Karpas-422 (cell line): ENCODE measurements around the gene ERICH4. TPM values are rescaled to one million over a fixed set of nuclear protein-coding genes. Genes with fewer than 3 reads are reported as not detected.
"Not testable (repeated sequence)": the region's sequence is repeated elsewhere in the genome, so short reads cannot be mapped to it uniquely, and the experiment has no call there.

Experiments
- DNase-seq: peaks from one replicate; pipeline ENCODE4 v3.0.0-alpha.2; 2015
- H2AFZ ChIP-seq: fragments of 200-600 bp; sonication (generic); 2 replicates; pipeline ENCODE4 v1.6.1; 2014; ENCODE audit warnings: antibody characterized with exemption, low read length, mixed read lengths
- H3K27ac ChIP-seq: fragments of 200-600 bp; sonication (generic); 2 replicates; pipeline ENCODE4 v1.5.1; 2014; ENCODE audit warnings: mild to moderate bottlenecking, low read length, moderate library complexity
- H3K27me3 ChIP-seq: fragments of 200-600 bp; sonication (generic); 2 replicates; pipeline ENCODE4 v1.6.1; 2014; ENCODE audit warnings: low read length, mixed read lengths
- H3K36me3 ChIP-seq: fragments of 200-600 bp; sonication (generic); 2 replicates; pipeline ENCODE4 v1.6.1; 2014; ENCODE audit warnings: low read length, mixed read lengths; ENCODE audit not compliant: insufficient read depth
- H3K4me1 ChIP-seq: fragments of 200-600 bp; sonication (generic); 2 replicates; pipeline ENCODE4 v1.6.1; 2014; ENCODE audit warnings: mild to moderate bottlenecking, low read length, mixed read lengths
- H3K4me2 ChIP-seq: fragments of 200-600 bp; sonication (generic); 2 replicates; pipeline ENCODE4 v1.6.1; 2014; ENCODE audit warnings: low read length, low read depth, mild to moderate bottlenecking; ENCODE audit not compliant: poor library complexity, severe bottlenecking
- H3K4me3 ChIP-seq: fragments of 200-600 bp; sonication (generic); 2 replicates; pipeline ENCODE4 v1.5.1; 2014; ENCODE audit warnings: mild to moderate bottlenecking, antibody characterized with exemption, low read length, mixed read lengths
- H3K79me2 ChIP-seq: fragments of 200-600 bp; sonication (generic); 2 replicates; pipeline ENCODE4 v1.6.1; 2014; ENCODE audit warnings: mild to moderate bottlenecking, low read length, mixed read lengths
- H3K9ac ChIP-seq: fragments of 200-600 bp; sonication (generic); 2 replicates; pipeline ENCODE4 v1.6.0; 2014; ENCODE audit warnings: low read length
- H3K9me2 ChIP-seq: fragments of 200-600 bp; sonication (generic), shearing (Covaris generic); replicated peaks from 2 replicates; pipeline ENCODE4 v1.6.0; 2014; ENCODE audit warnings: mild to moderate bottlenecking, low read length, moderate library complexity; ENCODE audit not compliant: insufficient read depth
- H3K9me3 ChIP-seq: fragments of 300-700, 200-600 bp; sonication (generic); 2 replicates; pipeline ENCODE4 v1.6.1; 2014; ENCODE audit warnings: low read length, mixed read lengths
- H4K20me1 ChIP-seq: fragments of 200-600 bp; sonication (generic); 2 replicates; pipeline ENCODE4 v1.6.1; 2014; ENCODE audit warnings: mild to moderate bottlenecking, antibody characterized with exemption, low read length, low read depth; ENCODE audit not compliant: insufficient read depth
- small RNA-seq: library from RNA; depleted of rRNA; stranded (forward); fragments of <200 nt; gene quantifications from one replicate; pipeline ENCODE3, GENCODE V24; 2014
- total RNA-seq: library from RNA; depleted of rRNA; stranded (reverse); fragments of >200 nt; shearing (Covaris generic); gene quantifications from 2 replicates; pipeline ENCODE4 v1.2.3, GENCODE V29; 2014; ENCODE audit warnings: low replicate concordance; rRNA removed

Gene ERICH4
- total RNA-seq, 1 experiment from 2014 or later = not detected

- no peak overlapping the region for H2AFZ ChIP-seq
- no peaks in the 10 kb centered on the region for H3K79me2 ChIP-seq
- H3K36me3 ChIP-seq = no peaks in the 10 kb centered on the region
- no peak for DNase-seq
- no peaks in the 10 kb centered on the region for H3K9me2 ChIP-seq
- H3K9ac ChIP-seq = no peak overlapping the region
- no peaks in the 10 kb centered on the region for H3K4me1 ChIP-seq
- H3K4me2 ChIP-seq = no peak overlapping the region
- no peak overlapping the region for H3K4me3 ChIP-seq
- no peaks in the 10 kb centered on the region for H3K9me3 ChIP-seq
- no peaks in the 10 kb centered on the region for H4K20me1 ChIP-seq
- H3K27ac ChIP-seq = no peak overlapping the region
- no peaks in the 10 kb centered on the region for H3K27me3 ChIP-seq
These were observed 37.4 kb downstream of the ERICH4 start for GRCh38 chr19:41480336-41480735.

- no peak overlapping the region for H3K4me2 ChIP-seq
- no peaks in the 10 kb centered on the region for H3K36me3 ChIP-seq
- no peak for DNase-seq
- H2AFZ ChIP-seq = no peak overlapping the region
- H3K4me1 ChIP-seq = no peaks in the 10 kb centered on the region
- no peaks in the 10 kb centered on the region for H3K9me2 ChIP-seq
- H3K4me3 ChIP-seq = no peak overlapping the region
- H3K9me3 ChIP-seq = no peaks in the 10 kb centered on the region
- H4K20me1 ChIP-seq = no peaks in the 10 kb centered on the region
- no peaks in the 10 kb centered on the region for H3K79me2 ChIP-seq
- no peaks in the 10 kb centered on the region for H3K27me3 ChIP-seq
- no peak overlapping the region for H3K9ac ChIP-seq
- no peak overlapping the region for H3K27ac ChIP-seq
These were observed 41.9 kb downstream of the ERICH4 start for GRCh38 chr19:41484822-41485221.

GRCh38 chr19:41486953-41487352 lies 44.0 kb downstream of the ERICH4 start:
- H3K27me3 ChIP-seq, H3K36me3 ChIP-seq, H4K20me1 ChIP-seq, H3K27ac ChIP-seq, H2AFZ ChIP-seq, H3K9me3 ChIP-seq, H3K9ac ChIP-seq, H3K4me2 ChIP-seq, H3K4me3 ChIP-seq, DNase-seq, H3K79me2 ChIP-seq, H3K4me1 ChIP-seq, H3K9me2 ChIP-seq: not testable (repeated sequence)

GRCh38 chr19:41492843-41493242 lies 49.9 kb downstream of the ERICH4 start:
- H3K27ac ChIP-seq = no peak overlapping the region
- no peak overlapping the region for H3K4me3 ChIP-seq
- DNase-seq = no peak
- H3K9ac ChIP-seq = no peak overlapping the region
- H4K20me1 ChIP-seq = no peaks in the 10 kb centered on the region
- no peaks in the 10 kb centered on the region for H3K27me3 ChIP-seq
- H3K4me2 ChIP-seq = no peak overlapping the region
- no peaks in the 10 kb centered on the region for H3K4me1 ChIP-seq
- H3K9me2 ChIP-seq = no peaks in the 10 kb centered on the region
- H3K36me3 ChIP-seq = no peaks in the 10 kb centered on the region
- no peaks in the 10 kb centered on the region for H3K79me2 ChIP-seq
- H2AFZ ChIP-seq = no peak overlapping the region
- no peaks in the 10 kb centered on the region for H3K9me3 ChIP-seq

Small RNA genes within 50 kb of the gene (small RNA-seq; reads per million reads assigned to genes)
- gene RF00017 = not detected

Other genes starting within 250 kb of the ERICH4 start
- not detected in 2 replicates for gene CYP2S1, start 249.9 kb upstream of the ERICH4 start, total RNA-seq
- gene AXL, start 223.9 kb upstream of the ERICH4 start, total RNA-seq = not detected in 2 replicates
- gene HNRNPUL1, start 178.8 kb upstream of the ERICH4 start, total RNA-seq = 99.4 and 144 TPM in 2 replicates
- gene CCDC97, start 133.0 kb upstream of the ERICH4 start, total RNA-seq = 15.5 and 17.3 TPM in 2 replicates
- 17.5 and 26.0 TPM in 2 replicates for gene TGFB1, start 89.2 kb upstream of the ERICH4 start, total RNA-seq
- 4.1 and 7.6 TPM in 2 replicates for gene B9D2, start 79.0 kb upstream of the ERICH4 start, total RNA-seq
- gene TMEM91, start 66.6 kb upstream of the ERICH4 start, total RNA-seq = 1.3 and 4.9 TPM in 2 replicates
- 67.6 and 74.7 TPM in 2 replicates for gene EXOSC5, start 45.8 kb upstream of the ERICH4 start, total RNA-seq
- gene BCKDHA, start 45.3 kb upstream of the ERICH4 start, total RNA-seq = 112 and 116 TPM in 2 replicates
- not detected in 2 replicates for gene B3GNT8, start 15.8 kb upstream of the ERICH4 start, total RNA-seq
- 25.1 and 30.3 TPM in 2 replicates for gene DMAC2, start 3.2 kb upstream of the ERICH4 start, total RNA-seq
- gene CEACAM21, start 133.0 kb downstream of the ERICH4 start, total RNA-seq = not detected in 2 replicates
- gene CEACAM4, start 183.9 kb downstream of the ERICH4 start, total RNA-seq = not detected in 2 replicates
- gene CEACAM7, start 245.1 kb downstream of the ERICH4 start, total RNA-seq = not detected in 2 replicates